Smooth muscle cell (in vitro differentiated cells): ENCODE results near the gene TRIML2. TPM values are rescaled to one million over a fixed set of nuclear protein-coding genes. Genes with fewer than 3 reads are reported as not detected.
A peak's percentile ranks its signal among the peaks of the same experiment; 100 is the strongest.

ENCODE experiments used
- DNase-seq: peaks from one replicate; lab custom pipeline; 2025; ENCODE audit not compliant: unreplicated experiment; lab: John Stamatoyannopoulos, UW
- H2AFZ ChIP-seq: fragments of 200-600 bp; sonication (generic); 2 replicates; pipeline ENCODE4 v1.6.0; 2016; ENCODE audit warnings: antibody characterized with exemption, low read depth, mild to moderate bottlenecking
- H3F3A ChIP-seq: fragments of 200-600 bp; sonication (generic); 2 replicates; pipeline ENCODE4 v1.6.0; 2017; ENCODE audit warnings: antibody characterized with exemption, low read depth
- H3K27ac ChIP-seq: fragments of 200-600 bp; sonication (generic); 2 replicates; pipeline ENCODE4 v1.5.1; 2016; ENCODE audit warnings: low read depth, mild to moderate bottlenecking
- H3K27me3 ChIP-seq: fragments of 200-600 bp; sonication (generic); 2 replicates; pipeline ENCODE4 v1.6.1; 2016; ENCODE audit warnings: low read depth, mild to moderate bottlenecking
- H3K36me3 ChIP-seq: fragments of 200-600 bp; sonication (generic); 2 replicates; pipeline ENCODE4 v1.5.1; 2016; ENCODE audit warnings: low read depth
- H3K4me1 ChIP-seq: fragments of 200-600 bp; sonication (generic); 2 replicates; pipeline ENCODE4 v1.5.1; 2016; ENCODE audit warnings: low read depth
- H3K4me2 ChIP-seq: fragments of 200-600 bp; sonication (generic); 2 replicates; pipeline ENCODE4 v1.6.0; 2016; ENCODE audit warnings: mild to moderate bottlenecking
- H3K4me3 ChIP-seq: fragments of 200-600 bp; sonication (generic); 2 replicates; pipeline ENCODE4 v1.5.1; 2016; ENCODE audit warnings: mild to moderate bottlenecking
- H3K79me2 ChIP-seq: fragments of 200-600 bp; sonication (generic); 2 replicates; pipeline ENCODE4 v1.6.0; 2016; ENCODE audit warnings: low read depth, mild to moderate bottlenecking
- H3K9ac ChIP-seq: fragments of 200-600 bp; sonication (generic); 2 replicates; pipeline ENCODE4 v1.6.0; 2016; ENCODE audit warnings: low read depth
- H3K9me3 ChIP-seq: fragments of 200-600 bp; sonication (generic); replicated peaks from 2 replicates; pipeline ENCODE4 v1.5.1; 2016; ENCODE audit warnings: low read depth
- H4K20me1 ChIP-seq: fragments of 200-600 bp; sonication (generic); 2 replicates; pipeline ENCODE4 v1.6.0; 2016; ENCODE audit warnings: low read depth
- CTCF ChIP-seq: fragments of 200-600 bp; sonication (generic); IDR thresholded peaks from 2 replicates; pipeline ENCODE4 v1.5.1; 2017; ENCODE audit warnings: borderline replicate concordance, mild to moderate bottlenecking, antibody characterized with exemption; ENCODE audit not compliant: insufficient read depth, poor library complexity, severe bottlenecking
- WGBS: methylation state at CpG from one replicate; pipeline ENCODE4 v1.1.7; 2016; ENCODE audit warnings: low lambda C conversion rate; 5-methylcytosine and 5-hydroxymethylcytosine counted together
- polyA plus RNA-seq: library from polyadenylated mRNA; unstranded; fragments of >200 nt; fragmentation: Nextera tagmentation; extraction: Ambion mirVana; gene quantifications from 2 replicates; pipeline ENCODE4 v1.2.1, GENCODE V29; 2016
- total RNA-seq: library from RNA; depleted of rRNA; stranded (reverse); fragments of >200 nt; gene quantifications from 2 replicates; pipeline ENCODE4 v1.2.3, GENCODE V29; 2014

The TRIML2 gene
- total RNA-seq (3.9 and 5.1 TPM in 2 replicates), polyA plus RNA-seq (2.7 and 14.8 TPM in 2 replicates)

- Histone ChIP-seq H3K4me3 (no peak within 1 kb of the TSS), H3K4me2 (peak within 1 kb of the TSS; percentile 69), H3K79me2 (no peaks in the 10 kb centered on the region), H3K36me3 (no peaks in the 10 kb centered on the region), H3K27ac (peak within 1 kb of the TSS; percentile 72), H3F3A (peaks cover 11% of the 10 kb centered on the region), H3K4me1 (peaks cover 17% of the 10 kb centered on the region), H3K27me3 (no peaks in the 10 kb centered on the region), H2AFZ (peak within 1 kb of the TSS; percentile 44), H3K9me3 (no peaks in the 10 kb centered on the region), H4K20me1 (no peaks in the 10 kb centered on the region), H3K9ac (peak within 1 kb of the TSS; percentile 24)
- TF ChIP-seq CTCF = no peak
- DNase-seq = no peak
- whole genome bisulfite sequencing = 8% methylated on average over 11 of the region's 11 CpGs
Measured at GRCh38 chr4:188109157-188109755, at the start of gene TRIML2. Gene TRIML2 (minus strand): TSS chr4:188109603. CDS start chr4:188105368, 4,235 bp downstream.

GRCh38 chr4:188158336-188158735, 48.9 kb upstream of the TRIML2 start:
- Histone ChIP-seq H3K27ac (no peak overlapping the region), H3K9me3 (no peaks in the 10 kb centered on the region), H3K36me3 (no peaks in the 10 kb centered on the region), H3K4me2 (no peak overlapping the region), H3K79me2 (no peaks in the 10 kb centered on the region), H3K4me3 (no peak overlapping the region), H3K27me3 (no peaks in the 10 kb centered on the region), H4K20me1 (no peaks in the 10 kb centered on the region), H2AFZ (no peak overlapping the region), H3F3A (no peaks in the 10 kb centered on the region), H3K4me1 (no peaks in the 10 kb centered on the region), H3K9ac (no peak overlapping the region)
- no peak for DNase-seq
- 93% methylated on average over 10 of the region's 10 CpGs for WGBS
- TF ChIP-seq CTCF = no peak

GRCh38 chr4:188154668-188155405, 45.4 kb upstream of the TRIML2 start:
- no peaks in the 10 kb centered on the region for H3K4me1 ChIP-seq
- no peak for TF ChIP-seq CTCF
- H3K9ac ChIP-seq = no peak overlapping the region
- WGBS = 89% methylated on average over 11 of the region's 11 CpGs
- DNase-seq = no peak
- no peaks in the 10 kb centered on the region for H4K20me1 ChIP-seq
- no peaks in the 10 kb centered on the region for H3K79me2 ChIP-seq
- H3F3A ChIP-seq = no peaks in the 10 kb centered on the region
- H3K27ac ChIP-seq = no peak overlapping the region
- no peak overlapping the region for H3K4me3 ChIP-seq
- no peaks in the 10 kb centered on the region for H3K9me3 ChIP-seq
- H2AFZ ChIP-seq = no peak overlapping the region
- no peak overlapping the region for H3K4me2 ChIP-seq
- H3K36me3 ChIP-seq = no peaks in the 10 kb centered on the region
- no peaks in the 10 kb centered on the region for H3K27me3 ChIP-seq
